Activated CD4-positive, CD25-positive, alpha-beta regulatory T cell treated with anti-CD3 and anti-CD28 coated beads, Interleukin-2, amount 50 U/mL, for 16 hours (primary cell): ENCODE measurements around the gene SLX4IP.

Experiments used
- DNase-seq: peaks from one replicate; pipeline ENCODE4 v3.0.0-alpha.2; 2020; ENCODE audit warnings: low read depth, low spot score

The SLX4IP gene

GRCh38 chr20:10466325-10466724 is 31.2 kb downstream of the SLX4IP start:
- DNase-seq: no peak

GRCh38 chr20:10466855-10467254 is 31.8 kb downstream of the SLX4IP start:
- no peak for DNase-seq

GRCh38 chr20:10467681-10468339 is 32.7 kb downstream of the SLX4IP start:
- DNase-seq: no peak

- DNase-seq: no peak
These were observed 33.3 kb downstream of the SLX4IP start for GRCh38 chr20:10468340-10468845.

GRCh38 chr20:10469056-10469455 is 34.0 kb downstream of the SLX4IP start:
- no peak for DNase-seq

- DNase-seq: no peak
These were observed 34.5 kb downstream of the SLX4IP start for GRCh38 chr20:10469599-10469998.

- DNase-seq: no peak
These were observed 35.2 kb downstream of the SLX4IP start for GRCh38 chr20:10470276-10470675.

GRCh38 chr20:10472871-10473270 is 37.8 kb downstream of the SLX4IP start:
- DNase-seq: no peak

GRCh38 chr20:10474606-10475184 is 39.6 kb downstream of the SLX4IP start:
- no peak for DNase-seq

GRCh38 chr20:10475225-10475624 is 40.1 kb downstream of the SLX4IP start:
- DNase-seq: no peak

- DNase-seq: no peak
These were observed 41.2 kb downstream of the SLX4IP start for GRCh38 chr20:10476319-10476724.

GRCh38 chr20:10478205-10478604 is 43.1 kb downstream of the SLX4IP start:
- DNase-seq: no peak

GRCh38 chr20:10478930-10479329 is 43.8 kb downstream of the SLX4IP start:
- no peak for DNase-seq

GRCh38 chr20:10481676-10482075 is 46.6 kb downstream of the SLX4IP start:
- DNase-seq: no peak

- no peak for DNase-seq
These were observed 48.6 kb downstream of the SLX4IP start for GRCh38 chr20:10483691-10484090.

- no peak for DNase-seq
These were observed 52.3 kb downstream of the SLX4IP start for GRCh38 chr20:10487142-10488136.

GRCh38 chr20:10488534-10488933 is 53.4 kb downstream of the SLX4IP start:
- DNase-seq: no peak

- DNase-seq: no peak
These were observed 54.7 kb downstream of the SLX4IP start for GRCh38 chr20:10489853-10490252.

GRCh38 chr20:10490257-10490656 is 55.2 kb downstream of the SLX4IP start:
- DNase-seq: no peak

GRCh38 chr20:10490706-10491105 is 55.6 kb downstream of the SLX4IP start:
- no peak for DNase-seq

- no peak for DNase-seq
These were observed 57.0 kb downstream of the SLX4IP start for GRCh38 chr20:10492065-10492464.

GRCh38 chr20:10492844-10493243 is 57.7 kb downstream of the SLX4IP start:
- DNase-seq: no peak
